Stimulated activated CD4-positive, alpha-beta T cell treated with anti-CD3 and anti-CD28 coated beads, Interleukin-12 subunit alpha, Interleukin-12 subunit beta, amount 100 ng/mL, for 24 hours (primary cell): Measurements from ENCODE around the gene PARVG.

Source experiments
- DNase-seq, 2 experiments: peaks; one replicate each; pipeline ENCODE4 v3.0.0-alpha.2; 2020; ENCODE audit warnings: low read depth in 2 of 2

PARVG gene

GRCh38 chr22:44195189-44195871, 14.6 kb downstream of the PARVG start:
- no peak for DNase-seq

- DNase-seq, result no peak
Observed at GRCh38 chr22:44196241-44196640, 15.5 kb downstream of the PARVG start.

- DNase-seq, result no peak
Observed at GRCh38 chr22:44196731-44197131, 16.0 kb downstream of the PARVG start.

GRCh38 chr22:44197271-44197670, 16.5 kb downstream of the PARVG start:
- DNase-seq, result no peak

GRCh38 chr22:44199164-44199563, 18.4 kb downstream of the PARVG start:
- no peak for DNase-seq

- DNase-seq, result no peak
Observed at GRCh38 chr22:44199866-44200265, 19.1 kb downstream of the PARVG start.

- DNase-seq, result no peak
Observed at GRCh38 chr22:44200451-44200850, 19.7 kb downstream of the PARVG start.

GRCh38 chr22:44200855-44201550, 20.3 kb downstream of the PARVG start:
- no peak for DNase-seq

GRCh38 chr22:44201665-44202064, 20.9 kb downstream of the PARVG start:
- DNase-seq, result no peak

GRCh38 chr22:44202261-44202789, 21.6 kb downstream of the PARVG start:
- DNase-seq, result no peak

- no peak for DNase-seq
Observed at GRCh38 chr22:44203203-44203602, 22.5 kb downstream of the PARVG start.

GRCh38 chr22:44204739-44205515, 24.2 kb downstream of the PARVG start:
- DNase-seq, result no peak

GRCh38 chr22:44205516-44206329, 25.0 kb downstream of the PARVG start:
- DNase-seq, result no peak

GRCh38 chr22:44206330-44206645, 25.6 kb downstream of the PARVG start:
- DNase-seq, result no peak

- no peak for DNase-seq
Observed at GRCh38 chr22:44206696-44207095, 26.0 kb downstream of the PARVG start.

GRCh38 chr22:44207173-44207980, 26.7 kb downstream of the PARVG start:
- DNase-seq, result no peak

- no peak for DNase-seq
Observed at GRCh38 chr22:44207981-44208317, 27.2 kb downstream of the PARVG start.

GRCh38 chr22:44209343-44209742, 28.6 kb downstream of the PARVG start:
- no peak for DNase-seq

- DNase-seq, result no peak
Observed at GRCh38 chr22:44210722-44211121, 30.0 kb downstream of the PARVG start.

- no peak for DNase-seq
Observed at GRCh38 chr22:44211256-44211945, 30.7 kb downstream of the PARVG start.
